K562 (cell line): ENCODE data around the gene AK5. TPM values are rescaled to one million over a fixed set of nuclear protein-coding genes. Genes with fewer than 3 reads are reported as not detected.

Source experiments
- ATAC-seq: fragments of 200-7000 bp; cut with Tn5 transposase; 3 replicates; pipeline ENCODE4 v1.9.1; 2020; ENCODE audit warnings: moderate library complexity
- BruUV-seq: library from RNA; stranded (reverse); fragments of 400-500 nt; replicated peaks from 2 replicates; lab custom pipeline; 2021; lab: Mats Ljungman, UMichigan
- CTCF ChIA-PET: fragments of 300-600 bp; formaldehyde crosslinking; extraction: SDS; loops from one replicate; lab custom pipeline; 2021; ENCODE audit warnings: low intra/inter-chr PET ratio; lab: Yijun Ruan, JAX
- POLR2A ChIA-PET: fragments of 300-600, 350-650 bp; sonication (Branson Sonifier 250); formaldehyde crosslinking; extraction: SDS; loops from one replicate; lab custom pipeline; 2021; ENCODE audit warnings: antibody characterized with exemption, inconsistent platforms; lab: Yijun Ruan, JAX
- DNase-seq, 4 experiments: peaks; one replicate each; pipeline versions ENCODE4 v3.0.0 to v3.0.0-alpha.2; 2011 to 2018; ENCODE audit warnings: low spot score in 3 of 4, mixed read lengths in 3 of 4; ENCODE audit errors: extremely low read depth in 1 of 4
- FAIRE-seq: peaks from 2 replicates; lab custom pipeline; 2011; peaks lifted over from hg19 to GRCh38; lab: Jason Lieb, UNC
- H2AFZ ChIP-seq: 2 replicates; pipeline ENCODE4 v1.6.0; 2011; ENCODE audit warnings: low read depth, low read length, control low read depth, inconsistent platforms
- H3K27ac ChIP-seq: fragments of 200-600 bp; 3 replicates; pipeline ENCODE4 v1.8.0; 2011; ENCODE audit warnings: low read depth, mild to moderate bottlenecking, control low read depth, inconsistent platforms, low read length, moderate library complexity, mixed read lengths; ENCODE audit errors: extremely low read depth
- H3K27me3 ChIP-seq, 2 experiments: fragments of 300-600 bp in 1 of 2; 2 replicates in 1 of 2; 3 replicates in 1 of 2; pipeline versions ENCODE4 v1.6.0 to v1.8.0; 2011; ENCODE audit warnings: inconsistent platforms in 2 of 2, low read length in 2 of 2, mild to moderate bottlenecking in 1 of 2, mixed read lengths in 1 of 2, moderate library complexity in 1 of 2; ENCODE audit not compliant: control insufficient read depth in 2 of 2, insufficient read depth in 2 of 2
- H3K36me3 ChIP-seq: fragments of 300-600 bp; 3 replicates; pipeline ENCODE4 v1.8.0; 2011; ENCODE audit warnings: mild to moderate bottlenecking, low read length, inconsistent platforms; ENCODE audit not compliant: control insufficient read depth, insufficient read depth
- H3K4me1 ChIP-seq, 2 experiments: fragments of 200-600 bp in 1 of 2; replicated peaks in 1 of 2; 2 replicates in 1 of 2; 3 replicates in 1 of 2; pipeline versions ENCODE4 v1.5.1 to v1.8.0; 2011; ENCODE audit warnings: inconsistent platforms in 2 of 2, low read length in 2 of 2, mild to moderate bottlenecking in 1 of 2, mixed read lengths in 1 of 2, moderate library complexity in 1 of 2; ENCODE audit not compliant: control insufficient read depth in 2 of 2, insufficient read depth in 2 of 2
- H3K4me2 ChIP-seq: 2 replicates; pipeline ENCODE4 v1.6.1; 2011; ENCODE audit warnings: low read length, control low read depth, inconsistent platforms, mixed read lengths; ENCODE audit not compliant: insufficient read depth
- H3K4me3 ChIP-seq: fragments of 200-600 bp; sonication (generic), shearing (Covaris generic); 2 replicates; pipeline ENCODE4 v1.5.1; 2016; ENCODE audit warnings: control low read depth, inconsistent platforms
- H3K79me2 ChIP-seq: fragments of 200-600 bp; 3 replicates; pipeline ENCODE4 v1.8.0; 2011; ENCODE audit warnings: low read length, inconsistent platforms; ENCODE audit not compliant: control insufficient read depth, insufficient read depth
- H3K9ac ChIP-seq, 2 experiments: 2 replicates each; pipeline versions ENCODE4 v1.6.0 to v1.6.1; 2011; ENCODE audit warnings: low read depth in 2 of 2, low read length in 2 of 2, control low read depth in 1 of 2, inconsistent platforms in 1 of 2, mild to moderate bottlenecking in 1 of 2, mixed read lengths in 1 of 2; ENCODE audit not compliant: insufficient read depth in 1 of 2
- H3K9me1 ChIP-seq: one replicate; pipeline ENCODE4 v1.6.0; 2011; ENCODE audit warnings: inconsistent platforms, mild to moderate bottlenecking, low read length, moderate library complexity; ENCODE audit not compliant: control insufficient read depth, insufficient read depth
- H3K9me3 ChIP-seq: replicated peaks from 2 replicates; pipeline ENCODE4 v1.5.1; 2011; ENCODE audit warnings: low read depth, low read length, inconsistent platforms; ENCODE audit not compliant: control insufficient read depth, insufficient read depth
- H4K20me1 ChIP-seq: replicated peaks from 2 replicates; pipeline ENCODE4 v1.6.1; 2011; ENCODE audit warnings: low read length, inconsistent platforms, mixed read lengths; ENCODE audit not compliant: control insufficient read depth, insufficient read depth
- CBX2 ChIP-seq: fragments of 200-600 bp; sonication (generic); IDR thresholded peaks from one replicate; pipeline ENCODE4 v1.6.1; 2012; ENCODE audit warnings: mild to moderate bottlenecking, low read length, inconsistent platforms; ENCODE audit not compliant: insufficient read depth, poor library complexity, severe bottlenecking
- RAD51 ChIP-seq: fragments of 450-650 bp; IDR thresholded peaks from 2 replicates; pipeline ENCODE4 v1.7.1; 2016; ENCODE audit warnings: low read depth, mild to moderate bottlenecking, borderline replicate concordance
- RFX5 ChIP-seq: IDR thresholded peaks from 2 replicates; pipeline ENCODE4 v1.6.1; 2011; ENCODE audit warnings: low read depth, mild to moderate bottlenecking, improper control_type of control experiment, low read length
- SNIP1 ChIP-seq: fragments of 450-650 bp; IDR thresholded peaks from 2 replicates; pipeline ENCODE4 v1.7.1; 2017; ENCODE audit warnings: low read depth, mild to moderate bottlenecking
- SRSF7 ChIP-seq: fragments of 200-400 bp; formaldehyde crosslinking; optimal IDR thresholded peaks from 2 replicates; pipeline ENCODE3; 2017; ENCODE audit warnings: mild to moderate bottlenecking, low read depth, low read length
- TRIM24 ChIP-seq, 2 experiments: fragments of 450-650 bp; IDR thresholded peaks; 2 replicates each; pipeline ENCODE4 v1.6.1; 2016
- YY1 ChIP-seq, 3 experiments: IDR thresholded peaks; 2 replicates each; pipeline ENCODE4 v1.6.1; 2011; ENCODE audit warnings: low read length in 2 of 3, mild to moderate bottlenecking in 2 of 3, moderate library complexity in 2 of 3, borderline replicate concordance in 1 of 3, control low read depth in 1 of 3, low read depth in 1 of 3; ENCODE audit not compliant: insufficient read depth in 3 of 3, insufficient replicate concordance in 2 of 3, control insufficient read depth in 1 of 3, insufficient read length in 1 of 3; ENCODE audit errors: extremely low read depth in 1 of 3
- ZNF282 ChIP-seq: sonication (generic); formaldehyde crosslinking; IDR thresholded peaks from 2 replicates; pipeline ENCODE4 v1.8.1; 2023; ENCODE audit warnings: missing genetic modification reagents
- WGBS: fragments of 100-300 bp; shearing (Covaris generic); methylation state at CpG from one replicate; pipeline ENCODE4 v1.1.6; 2016; ENCODE audit warnings: low coverage, mixed read lengths; ENCODE audit not compliant: insufficient coverage; ENCODE audit errors: missing lambda C conversion rate; 5-methylcytosine and 5-hydroxymethylcytosine counted together
- in situ Hi-C: fragments of 300-500 bp; cut with MboI; formaldehyde crosslinking; loops from 4 replicates; pipeline ENCODE4 v1.15.0; 2018; ENCODE audit warnings: inconsistent platforms, mixed read lengths
- intact Hi-C: fragments of 100-400 bp; cut with micrococcal nuclease; formaldehyde crosslinking; loops from 2 replicates; pipeline ENCODE4 v1.14.2; 2022
- polyA plus RNA-seq, 8 experiments: library from polyadenylated mRNA; depleted of rRNA in 4 of 8; stranded (reverse) in 5 of 8; unstranded in 3 of 8; fragments of >200 nt; fragmentation: Nextera tagmentation in 2 of 8; fragmentation: Illumina TruSeq in 1 of 8; extraction: Ambion mirVana in 2 of 8; extraction: Trizol in 1 of 8; gene quantifications; 2 replicates each; pipeline versions ENCODE4 v1.2.1 to v1.2.3, GENCODE V29; 2011 to 2014; ENCODE audit warnings: inconsistent platforms in 1 of 8, missing spikeins in 1 of 8
- total RNA-seq, 7 experiments: library from RNA; depleted of rRNA in 6 of 7; stranded (reverse); fragments of >200 nt in 6 of 7; fragmentation: Illumina TruSeq in 2 of 7; extraction: Trizol in 2 of 7; gene quantifications; 2 replicates each; pipeline versions ENCODE4 v1.2.1 to v1.2.3, GENCODE V29; 2011 to 2021; ENCODE audit warnings: low replicate concordance in 1 of 7
- TF ChIP-seq, protein P1 (sequence below): IDR thresholded peaks from 2 replicates; pipeline ENCODE4 v1.6.1; 2012; ENCODE audit warnings: low read depth, low read length, improper control_type of control experiment, borderline replicate concordance
- TF ChIP-seq, protein P2 (sequence below): fragments of 150-350 bp; IDR thresholded peaks from 2 replicates; pipeline ENCODE4 v1.6.1; 2014; ENCODE audit warnings: low read depth, mild to moderate bottlenecking, low read length, borderline replicate concordance

Gene AK5
- total and polyA plus RNA-seq, 9 of the 15 experiments (the other 6 are each of a cell fraction or from before 2014, with no cell fraction given), result 0.06 TPM; not detected in 8

DNA sequence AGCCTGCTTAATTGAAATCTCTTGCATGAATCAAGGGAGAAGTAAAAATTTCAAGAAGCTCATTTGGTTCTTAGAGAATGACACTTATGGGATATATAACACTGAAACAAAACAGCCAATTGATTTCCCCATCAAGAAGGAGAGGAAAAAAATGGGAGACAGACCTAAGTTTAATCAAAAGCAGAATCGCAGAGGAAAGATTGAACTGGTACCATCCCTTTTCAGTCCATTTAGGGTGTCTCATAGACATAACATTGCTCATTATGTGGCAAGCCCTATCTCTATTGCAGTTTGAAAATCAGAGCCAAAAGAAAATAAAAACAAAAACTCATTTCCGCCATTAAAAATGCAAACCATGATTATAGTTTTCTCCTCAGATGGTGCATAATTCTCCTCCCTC, 119.6 kb downstream of the AK5 start:
- H4K20me1 ChIP-seq, result no peaks in the 10 kb centered on the region
- no peak overlapping the region for H2AFZ ChIP-seq
- H3K9ac ChIP-seq, result no peak overlapping the region
- H3K4me2 ChIP-seq, result no peak overlapping the region
- intact Hi-C loops, result no loop called here
- H3K4me1 ChIP-seq, result no peaks in the 10 kb centered on the region
- ChIA-PET POLR2A (no interaction called here), CTCF (no interaction called here)
- ATAC-seq, result no peak
- in situ Hi-C loops, result no loop called here
- WGBS, result 2% methylated on average over 2 of the region's 2 CpGs
- TF ChIP-seq YY1 (IDR thresholded peaks at IDR 0.05; ENCODE audit: borderline replicate concordance in 1 of 3, control insufficient read depth in 1 of 3, extremely low read depth in 1 of 3, insufficient read depth in 3 of 3, insufficient read length in 1 of 3, insufficient replicate concordance in 2 of 3, low read depth in 1 of 3, low read length in 2 of 3) (no peak), TRIM24 (IDR thresholded peaks at IDR 0.05) (no peak), ZNF282 (no peak), CBX2 (no peak), RFX5 (no peak), SRSF7 (no peak), RAD51 (no peak), SNIP1 (no peak)
- TF ChIP-seq, protein P1, sequence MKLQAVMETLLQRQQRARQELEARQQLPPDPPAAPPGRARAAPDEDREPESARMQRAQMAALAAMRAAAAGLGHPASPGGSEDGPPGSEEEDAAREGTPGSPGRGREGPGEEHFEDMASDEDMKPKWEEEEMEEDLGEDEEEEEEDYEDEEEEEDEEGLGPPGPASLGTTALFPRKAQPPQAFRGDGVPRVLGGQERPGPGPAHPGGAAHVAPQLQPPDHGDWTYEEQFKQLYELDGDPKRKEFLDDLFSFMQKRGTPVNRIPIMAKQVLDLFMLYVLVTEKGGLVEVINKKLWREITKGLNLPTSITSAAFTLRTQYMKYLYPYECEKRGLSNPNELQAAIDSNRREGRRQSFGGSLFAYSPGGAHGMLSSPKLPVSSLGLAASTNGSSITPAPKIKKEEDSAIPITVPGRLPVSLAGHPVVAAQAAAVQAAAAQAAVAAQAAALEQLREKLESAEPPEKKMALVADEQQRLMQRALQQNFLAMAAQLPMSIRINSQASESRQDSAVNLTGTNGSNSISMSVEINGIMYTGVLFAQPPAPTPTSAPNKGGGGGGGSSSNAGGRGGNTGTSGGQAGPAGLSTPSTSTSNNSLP, result no peak
- TF ChIP-seq, protein P2, sequence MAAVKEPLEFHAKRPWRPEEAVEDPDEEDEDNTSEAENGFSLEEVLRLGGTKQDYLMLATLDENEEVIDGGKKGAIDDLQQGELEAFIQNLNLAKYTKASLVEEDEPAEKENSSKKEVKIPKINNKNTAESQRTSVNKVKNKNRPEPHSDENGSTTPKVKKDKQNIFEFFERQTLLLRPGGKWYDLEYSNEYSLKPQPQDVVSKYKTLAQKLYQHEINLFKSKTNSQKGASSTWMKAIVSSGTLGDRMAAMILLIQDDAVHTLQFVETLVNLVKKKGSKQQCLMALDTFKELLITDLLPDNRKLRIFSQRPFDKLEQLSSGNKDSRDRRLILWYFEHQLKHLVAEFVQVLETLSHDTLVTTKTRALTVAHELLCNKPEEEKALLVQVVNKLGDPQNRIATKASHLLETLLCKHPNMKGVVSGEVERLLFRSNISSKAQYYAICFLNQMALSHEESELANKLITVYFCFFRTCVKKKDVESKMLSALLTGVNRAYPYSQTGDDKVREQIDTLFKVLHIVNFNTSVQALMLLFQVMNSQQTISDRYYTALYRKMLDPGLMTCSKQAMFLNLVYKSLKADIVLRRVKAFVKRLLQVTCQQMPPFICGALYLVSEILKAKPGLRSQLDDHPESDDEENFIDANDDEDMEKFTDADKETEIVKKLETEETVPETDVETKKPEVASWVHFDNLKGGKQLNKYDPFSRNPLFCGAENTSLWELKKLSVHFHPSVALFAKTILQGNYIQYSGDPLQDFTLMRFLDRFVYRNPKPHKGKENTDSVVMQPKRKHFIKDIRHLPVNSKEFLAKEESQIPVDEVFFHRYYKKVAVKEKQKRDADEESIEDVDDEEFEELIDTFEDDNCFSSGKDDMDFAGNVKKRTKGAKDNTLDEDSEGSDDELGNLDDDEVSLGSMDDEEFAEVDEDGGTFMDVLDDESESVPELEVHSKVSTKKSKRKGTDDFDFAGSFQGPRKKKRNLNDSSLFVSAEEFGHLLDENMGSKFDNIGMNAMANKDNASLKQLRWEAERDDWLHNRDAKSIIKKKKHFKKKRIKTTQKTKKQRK, result no peak
- H3K79me2 ChIP-seq, result no peaks in the 10 kb centered on the region
- H3K27ac ChIP-seq, result no peak overlapping the region
- BruUV-seq, result no TSS peak
- no peaks in the 10 kb centered on the region for H3K9me1 ChIP-seq
- no peaks in the 10 kb centered on the region for H3K36me3 ChIP-seq
- no peak for FAIRE-seq
- no peak overlapping the region for H3K4me3 ChIP-seq
- DNase-seq, result no peak
- H3K9me3 ChIP-seq, result no peaks in the 10 kb centered on the region
- no peaks in the 10 kb centered on the region for H3K27me3 ChIP-seq
